H1 (cell line): ENCODE data around the gene NR2F1. TPM values are rescaled to one million over a fixed set of nuclear protein-coding genes. Genes with fewer than 3 reads are reported as not detected.

Source experiments
- CTCF ChIA-PET: fragments of 300-600 bp; sonication (Branson Sonifier 250); formaldehyde crosslinking; loops from one replicate; lab custom pipeline; 2021; ENCODE audit not compliant: partially characterized antibody; lab: Charles Lee
- POLR2A ChIA-PET: fragments of 300-600 bp; sonication (Branson Sonifier 250); formaldehyde crosslinking; loops from one replicate; lab custom pipeline; 2021; ENCODE audit warnings: inconsistent platforms; ENCODE audit not compliant: partially characterized antibody; lab: Charles Lee
- DNase-seq, 2 experiments: peaks; one replicate each; pipeline versions ENCODE4 v3.0.0 to v3.0.0-alpha.2; 2010 to 2022; ENCODE audit warnings: low spot score in 2 of 2, low read depth in 1 of 2, mixed read lengths in 1 of 2
- FAIRE-seq: peaks from 2 replicates; lab custom pipeline; 2011; peaks lifted over from hg19 to GRCh38; lab: Jason Lieb, UNC
- H2AFZ ChIP-seq: 2 replicates; pipeline ENCODE4 v1.8.1; 2012; ENCODE audit warnings: low read length, inconsistent platforms
- H2AK5ac ChIP-seq: 2 replicates; pipeline ENCODE4 v1.6.1; 2013; ENCODE audit warnings: low read depth, low read length
- H2BK120ac ChIP-seq: replicated peaks from 2 replicates; pipeline ENCODE3; 2013; ENCODE audit warnings: low read depth, low read length, inconsistent platforms
- H2BK12ac ChIP-seq: 2 replicates; pipeline ENCODE4 v1.6.1; 2013; ENCODE audit warnings: low read depth, low read length
- H2BK15ac ChIP-seq: 2 replicates; pipeline ENCODE4 v1.6.1; 2013; ENCODE audit warnings: low read length
- H2BK20ac ChIP-seq: 2 replicates; pipeline ENCODE4 v1.6.1; 2013; ENCODE audit warnings: low read length
- H2BK5ac ChIP-seq: 2 replicates; pipeline ENCODE4 v1.6.1; 2013; ENCODE audit warnings: low read depth, low read length
- H3K14ac ChIP-seq: 2 replicates; pipeline ENCODE4 v1.6.1; 2013; ENCODE audit warnings: inconsistent platforms; ENCODE audit not compliant: insufficient read length
- H3K18ac ChIP-seq: 2 replicates; pipeline ENCODE4 v1.6.1; 2013; ENCODE audit warnings: low read length; ENCODE audit errors: extremely low read depth
- H3K23ac ChIP-seq: 2 replicates; pipeline ENCODE4 v1.6.1; 2013; ENCODE audit warnings: inconsistent platforms; ENCODE audit not compliant: insufficient read length
- H3K23me2 ChIP-seq: 2 replicates; pipeline ENCODE4 v1.6.1; 2013; ENCODE audit warnings: low read depth, low read length
- H3K27ac ChIP-seq: 2 replicates; pipeline ENCODE4 v1.6.1; 2011; ENCODE audit warnings: low read depth, low read length, inconsistent platforms
- H3K27me3 ChIP-seq, 4 experiments: replicated peaks in 1 of 4; 1 replicate in 1 of 4; 2 replicates in 3 of 4; pipeline versions ENCODE4 v1.6.1 to v1.8.1; 2011 to 2013; ENCODE audit warnings: low read length in 3 of 4, mild to moderate bottlenecking in 3 of 4, inconsistent platforms in 2 of 4, mixed read lengths in 2 of 4, moderate library complexity in 1 of 4; ENCODE audit not compliant: control insufficient read depth in 3 of 4, insufficient read depth in 3 of 4; ENCODE audit errors: extremely low read depth in 1 of 4
- H3K36me3 ChIP-seq, 4 experiments: 2 replicates each; pipeline versions ENCODE4 v1.6.1 to v1.8.1; 2011 to 2013; ENCODE audit warnings: mild to moderate bottlenecking in 4 of 4, low read length in 3 of 4, moderate library complexity in 2 of 4, control low read depth in 1 of 4, inconsistent platforms in 1 of 4; ENCODE audit not compliant: insufficient read depth in 4 of 4, control insufficient read depth in 2 of 4
- H3K4ac ChIP-seq: replicated peaks from 2 replicates; pipeline ENCODE3; 2013; ENCODE audit warnings: low read length, low read depth, mixed read lengths, inconsistent platforms; ENCODE audit not compliant: insufficient read length
- H3K4me1 ChIP-seq, 4 experiments: replicated peaks in 1 of 4; 1 replicate in 1 of 4; 2 replicates in 3 of 4; pipeline versions ENCODE4 v1.6.1 to v1.8.1; 2011 to 2013; ENCODE audit warnings: low read length in 3 of 4, inconsistent platforms in 2 of 4, mixed read lengths in 1 of 4; ENCODE audit not compliant: insufficient read depth in 4 of 4, control insufficient read depth in 3 of 4
- H3K4me2 ChIP-seq, 2 experiments: 2 replicates each; pipeline versions ENCODE4 v1.6.1 to v1.8.1; 2011 to 2013; ENCODE audit warnings: low read depth in 2 of 2, low read length in 2 of 2, control low read depth in 1 of 2, inconsistent platforms in 1 of 2, mild to moderate bottlenecking in 1 of 2; ENCODE audit not compliant: insufficient read depth in 1 of 2
- H3K4me3 ChIP-seq, 4 experiments: fragments of 200-600, 300-600 bp in 1 of 4; sonication (generic), shearing (Covaris generic), sonication (Bioruptor Twin) in 1 of 4; 2 replicates each; pipeline versions ENCODE4 v1.5.1 to v1.8.1; 2011 to 2016; ENCODE audit warnings: low read length in 4 of 4, low read depth in 3 of 4, control low read depth in 2 of 4, inconsistent platforms in 2 of 4, mild to moderate bottlenecking in 2 of 4, mixed read lengths in 1 of 4, moderate library complexity in 1 of 4; ENCODE audit not compliant: insufficient read depth in 2 of 4; ENCODE audit errors: extremely low read depth in 1 of 4
- H3K56ac ChIP-seq: replicated peaks from 2 replicates; pipeline ENCODE3; 2013; ENCODE audit warnings: low read depth, mild to moderate bottlenecking, mixed read lengths, low read length, inconsistent platforms; ENCODE audit not compliant: insufficient read length
- H3K79me1 ChIP-seq: 2 replicates; pipeline ENCODE4 v1.6.1; 2013; ENCODE audit warnings: low read depth, low read length, control low read depth
- H3K79me2 ChIP-seq, 2 experiments: 2 replicates each; pipeline versions ENCODE4 v1.6.1 to v1.8.1; 2012 to 2013; ENCODE audit warnings: low read length in 2 of 2, mild to moderate bottlenecking in 2 of 2, inconsistent platforms in 1 of 2; ENCODE audit not compliant: insufficient read depth in 2 of 2, control insufficient read depth in 1 of 2
- H3K9ac ChIP-seq, 4 experiments: replicated peaks in 1 of 4; 1 replicate in 1 of 4; 2 replicates in 3 of 4; pipeline versions ENCODE4 v1.6.1 to v1.8.1; 2011 to 2013; ENCODE audit warnings: low read depth in 3 of 4, low read length in 3 of 4, control low read depth in 2 of 4, mild to moderate bottlenecking in 2 of 4, moderate library complexity in 2 of 4, inconsistent platforms in 1 of 4; ENCODE audit errors: extremely low read depth in 1 of 4
- H3K9me3 ChIP-seq, 2 experiments: 2 replicates each; pipeline versions ENCODE4 v1.6.1 to v1.8.1; 2012 to 2013; ENCODE audit warnings: mild to moderate bottlenecking in 2 of 2, moderate library complexity in 2 of 2, control low read depth in 1 of 2, inconsistent platforms in 1 of 2, low read depth in 1 of 2, low read length in 1 of 2, mixed read lengths in 1 of 2; ENCODE audit not compliant: insufficient read depth in 2 of 2
- H4K20me1 ChIP-seq, 2 experiments: replicated peaks in 1 of 2; 2 replicates each; pipeline versions ENCODE3 to v1.8.1; 2011 to 2013; ENCODE audit warnings: inconsistent platforms in 2 of 2, low read length in 2 of 2, mild to moderate bottlenecking in 1 of 2; ENCODE audit not compliant: insufficient read depth in 2 of 2, control insufficient read depth in 1 of 2
- H4K5ac ChIP-seq: 2 replicates; pipeline ENCODE4 v1.6.1; 2013; ENCODE audit warnings: low read length, low read depth, mixed read lengths, inconsistent platforms; ENCODE audit not compliant: insufficient read length
- H4K8ac ChIP-seq: 2 replicates; pipeline ENCODE4 v1.8.0; 2013; ENCODE audit warnings: mild to moderate bottlenecking, moderate library complexity, low read length, inconsistent platforms; ENCODE audit not compliant: insufficient read depth; ENCODE audit errors: extremely low read depth
- H4K91ac ChIP-seq: replicated peaks from 2 replicates; pipeline ENCODE3; 2013; ENCODE audit warnings: low read length, mixed read lengths, inconsistent platforms; ENCODE audit not compliant: insufficient read length
- CEBPB ChIP-seq: IDR thresholded peaks from 2 replicates; pipeline ENCODE4 v1.6.1; 2012; ENCODE audit warnings: low read depth, low read length
- EZH2 ChIP-seq: fragments of 200-600 bp; sonication (generic); IDR thresholded peaks from 2 replicates; pipeline ENCODE4 v1.7.1; 2012; ENCODE audit warnings: low read depth, mild to moderate bottlenecking, moderate library complexity, low read length, inconsistent platforms; ENCODE audit not compliant: severe bottlenecking
- HDAC6 ChIP-seq: IDR thresholded peaks from one replicate; pipeline ENCODE4 v1.7.1; 2012; ENCODE audit warnings: low read depth, mild to moderate bottlenecking, inconsistent platforms, low read length, moderate library complexity
- NRF1 ChIP-seq: IDR thresholded peaks from 2 replicates; pipeline ENCODE4 v1.6.1; 2011; ENCODE audit warnings: mild to moderate bottlenecking, low read depth, low read length, improper control_type of control experiment
- RAD21 ChIP-seq, 2 experiments: IDR thresholded peaks in 1 of 2; conservative IDR thresholded peaks in 1 of 2; 2 replicates each; pipeline ENCODE4 v1.6.1; 2011; ENCODE audit warnings: low read depth in 2 of 2, low read length in 2 of 2, improper control_type of control experiment in 1 of 2, inconsistent platforms in 1 of 2, mild to moderate bottlenecking in 1 of 2, moderate library complexity in 1 of 2
- RBBP5 ChIP-seq: IDR thresholded peaks from 2 replicates; pipeline ENCODE4 v1.7.1; 2012; ENCODE audit warnings: low read depth, mild to moderate bottlenecking, inconsistent platforms, low read length, moderate library complexity, borderline replicate concordance
- SIRT6 ChIP-seq: IDR thresholded peaks from one replicate; pipeline ENCODE4 v1.7.1; 2012; ENCODE audit warnings: low read length, inconsistent platforms
- SUZ12 ChIP-seq: fragments of 200-600 bp; sonication (generic); IDR thresholded peaks from 2 replicates; pipeline ENCODE4 v1.6.1; 2012; ENCODE audit warnings: mild to moderate bottlenecking, inconsistent platforms, low read length, moderate library complexity, mixed read lengths
- YY1 ChIP-seq: IDR thresholded peaks from 2 replicates; pipeline ENCODE4 v1.6.1; 2011; ENCODE audit warnings: low read depth, mild to moderate bottlenecking, low read length
- WGBS, 2 experiments: shearing (Covaris generic) in 1 of 2; methylation state at CpG; one replicate each; pipeline versions ENCODE4 v1.1.6 to v1.1.7; 2013 to 2015; ENCODE audit warnings: low lambda C conversion rate in 2 of 2, mixed read lengths in 2 of 2, inconsistent platforms in 1 of 2, low coverage in 1 of 2, missing lambda C conversion rate in 1 of 2; ENCODE audit not compliant: insufficient replicate concordance in 2 of 2, insufficient coverage in 1 of 2, insufficient read length in 1 of 2; ENCODE audit errors: extremely low coverage in 1 of 2, missing lambda C conversion rate in 1 of 2; 5-methylcytosine and 5-hydroxymethylcytosine counted together
- polyA plus RNA-seq, 7 experiments: library from polyadenylated mRNA; depleted of rRNA in 3 of 7; stranded (reverse) in 5 of 7; unstranded in 2 of 7; fragments of >200 nt in 5 of 7; fragments of 200-250 nt in 2 of 7; gene quantifications; 1 replicate in 5 of 7; 2 replicates in 1 of 7; 4 replicates in 1 of 7; pipeline versions ENCODE4 v1.2.1 to v1.2.3, GENCODE V29; 2011 to 2013; ENCODE audit warnings: missing spikeins in 2 of 7, mixed read lengths in 2 of 7
- total RNA-seq: library from RNA; stranded (reverse); fragmentation: NEBNext Ultra II Directional; extraction: Animal tissue kit (Norgen Biotek cat#: 25700); gene quantifications from 2 replicates; pipeline ENCODE4 v1.2.1, GENCODE V29; 2021

The NR2F1 gene
- total and polyA plus RNA-seq, 2 of the 8 experiments (the other 6 are each of a cell fraction or from before 2014, with no cell fraction given): not detected

DNA sequence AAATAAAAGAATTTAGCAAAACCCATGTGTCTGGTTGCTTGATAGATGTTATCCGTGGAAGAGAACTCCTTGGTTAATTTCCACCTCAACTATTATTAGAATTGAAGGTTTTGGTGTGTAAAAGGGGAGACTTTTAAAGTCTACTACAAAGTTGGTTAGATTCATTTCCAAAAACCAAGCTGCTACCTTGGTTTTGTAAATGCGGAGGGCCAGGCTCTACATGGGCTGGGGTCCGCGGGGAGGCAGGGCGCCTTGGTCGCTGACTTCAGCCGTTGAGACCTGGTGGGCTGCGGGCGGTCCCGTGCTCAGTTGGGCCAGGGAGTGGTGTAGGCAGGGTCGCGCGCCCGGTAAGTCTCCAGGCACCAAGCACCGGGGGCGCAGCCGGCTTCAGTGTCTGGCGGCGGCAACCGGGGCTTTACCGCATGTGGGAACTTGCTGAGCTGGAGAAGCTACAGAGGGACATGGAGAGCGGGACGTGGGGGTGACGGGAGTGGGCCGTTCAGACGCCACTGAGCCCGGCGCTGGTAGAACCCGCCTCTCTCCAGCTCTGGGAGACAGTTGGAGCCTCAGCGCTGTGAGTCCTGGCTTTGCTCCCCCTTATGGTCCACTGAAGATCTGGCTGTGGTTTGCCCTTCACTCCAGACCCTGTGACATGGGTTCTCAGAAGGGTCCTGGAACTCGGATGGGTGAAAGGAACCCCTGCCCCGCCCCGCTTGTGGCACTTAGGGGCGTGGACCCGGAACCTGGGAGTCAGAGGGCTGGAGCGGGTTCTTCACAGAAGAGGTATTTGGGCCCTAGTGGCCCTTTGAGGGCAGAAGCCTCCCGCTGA lies 11.8 kb downstream of the NR2F1 start:
- no peak overlapping the region for H4K5ac ChIP-seq
- peak overlapping the region; percentile 72; the same call in 1 of the 2 replicates for H2BK12ac ChIP-seq
- no peak overlapping the region for H2BK15ac ChIP-seq
- H3K79me2 ChIP-seq: no peaks in the 10 kb centered on the region
- H3K4ac ChIP-seq: no peak overlapping the region
- peak overlapping the region; percentile 38 to 56 for H3K4me2 ChIP-seq
- H4K8ac ChIP-seq: peak overlapping the region; percentile 69; the same call in 1 of the 2 replicates
- FAIRE-seq: no peak
- no peak overlapping the region for H3K56ac ChIP-seq
- WGBS, 2 experiments: 2% methylated on average over 37 of the region's 37 CpGs; no CpG with 5 or more reads in 1 of the 2 experiments
- H3K9me3 ChIP-seq: no peaks in the 10 kb centered on the region
- no peaks in the 10 kb centered on the region for H3K79me1 ChIP-seq
- no peak overlapping the region for H2AFZ ChIP-seq
- H3K14ac ChIP-seq: no peak overlapping the region
- POLR2A ChIA-PET: interaction anchor here (0.9 to 1.5 kb wide), 3 partner anchors 12 to 17 kb away, joined by 3 to 4 read pairs (median 3); partner anchors contain the start of gene NR2F1
- no peak overlapping the region for H2BK20ac ChIP-seq
- peaks cover 20 to 41% of the 10 kb centered on the region in 2 experiments for H4K20me1 ChIP-seq
- no peaks in the 10 kb centered on the region; a peak in 1 of 8 replicates for H3K36me3 ChIP-seq
- H3K27ac ChIP-seq: no peak overlapping the region
- H3K23me2 ChIP-seq: peaks cover 3% of the 10 kb centered on the region; the same call in 1 of the 2 replicates
- peak overlapping the region in 1 of 4 experiments; percentile 47; a peak in 2 of 8 replicates for H3K4me3 ChIP-seq
- H3K4me1 ChIP-seq: peaks cover 2 to 28% (median 18%) of the 10 kb centered on the region in 4 experiments
- H3K23ac ChIP-seq: no peak overlapping the region
- CTCF ChIA-PET: interaction anchor here (0.6 to 3.9 kb wide), 15 partner anchors 8 to 1315 kb away, joined by 3 to 32 read pairs (median 5); partner anchors contain the start of gene NR2F1
- no peak overlapping the region for H3K9ac ChIP-seq
- DNase-seq: no peak
- no peak overlapping the region for H4K91ac ChIP-seq
- H3K18ac ChIP-seq: no peak overlapping the region
- H2BK120ac ChIP-seq: no peak overlapping the region
- H3K27me3 ChIP-seq: peaks cover 95 to 100% (median 98%) of the 10 kb centered on the region in 4 experiments
- H2BK5ac ChIP-seq: no peak overlapping the region
- H2AK5ac ChIP-seq: no peak overlapping the region
- no peak; a peak in 1 of 4 replicates for TF ChIP-seq RAD21 (IDR thresholded peaks at IDR 0.05 in 1 of 2, conservative IDR thresholded peaks at IDR 0.05 in 1 of 2; ENCODE audit: low read depth in 2 of 2, low read length in 2 of 2)
- no peak for TF ChIP-seq CEBPB
- no peak for TF ChIP-seq SIRT6
- peak; percentile 89 for TF ChIP-seq EZH2
- TF ChIP-seq HDAC6: no peak
- TF ChIP-seq NRF1: no peak
- TF ChIP-seq SUZ12: peak; percentile 96
- no peak for TF ChIP-seq YY1
- no peak for TF ChIP-seq RBBP5
